OCI-LY3 (cell line): ENCODE results near the gene LHFPL6.

Source experiments
- EZH2phosphoT487 ChIP-seq: fragments of 200-600 bp; shearing (Covaris generic); IDR thresholded peaks from 2 replicates; pipeline ENCODE4 v1.6.1; 2018; ENCODE audit warnings: antibody characterized with exemption, mixed run types, low read depth
- TF ChIP-seq, protein P1 (sequence below): fragments of 200-600, 300-600 bp; sonication (generic); IDR thresholded peaks from 2 replicates; pipeline ENCODE4 v1.5.1; 2014; ENCODE audit warnings: antibody characterized with exemption, low read length, low read depth

DNA sequence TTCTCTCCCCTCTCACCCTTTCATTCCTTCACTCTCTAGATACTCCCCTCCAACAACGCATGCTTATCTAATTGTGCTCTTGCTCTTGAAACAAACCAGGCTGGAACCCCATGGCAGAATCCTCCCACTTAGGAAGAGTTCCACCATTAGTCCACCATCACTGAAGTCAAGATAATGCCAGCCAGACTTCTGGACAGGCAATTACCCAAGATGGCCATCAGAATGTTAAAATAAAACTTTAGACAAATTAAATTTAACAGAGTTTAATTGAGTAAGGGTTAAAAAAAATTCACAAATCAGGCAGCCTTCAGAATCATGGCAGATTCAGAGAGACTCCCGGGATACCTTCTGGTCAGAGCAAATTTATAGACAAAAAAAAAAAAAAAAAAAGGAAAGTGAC, 221.5 kb downstream of the LHFPL6 start:
- TF ChIP-seq, protein P1, sequence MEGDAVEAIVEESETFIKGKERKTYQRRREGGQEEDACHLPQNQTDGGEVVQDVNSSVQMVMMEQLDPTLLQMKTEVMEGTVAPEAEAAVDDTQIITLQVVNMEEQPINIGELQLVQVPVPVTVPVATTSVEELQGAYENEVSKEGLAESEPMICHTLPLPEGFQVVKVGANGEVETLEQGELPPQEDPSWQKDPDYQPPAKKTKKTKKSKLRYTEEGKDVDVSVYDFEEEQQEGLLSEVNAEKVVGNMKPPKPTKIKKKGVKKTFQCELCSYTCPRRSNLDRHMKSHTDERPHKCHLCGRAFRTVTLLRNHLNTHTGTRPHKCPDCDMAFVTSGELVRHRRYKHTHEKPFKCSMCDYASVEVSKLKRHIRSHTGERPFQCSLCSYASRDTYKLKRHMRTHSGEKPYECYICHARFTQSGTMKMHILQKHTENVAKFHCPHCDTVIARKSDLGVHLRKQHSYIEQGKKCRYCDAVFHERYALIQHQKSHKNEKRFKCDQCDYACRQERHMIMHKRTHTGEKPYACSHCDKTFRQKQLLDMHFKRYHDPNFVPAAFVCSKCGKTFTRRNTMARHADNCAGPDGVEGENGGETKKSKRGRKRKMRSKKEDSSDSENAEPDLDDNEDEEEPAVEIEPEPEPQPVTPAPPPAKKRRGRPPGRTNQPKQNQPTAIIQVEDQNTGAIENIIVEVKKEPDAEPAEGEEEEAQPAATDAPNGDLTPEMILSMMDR = no peak
- no peak for TF ChIP-seq EZH2phosphoT487
